ENCODE measurements around the gene THBD.

DNA sequence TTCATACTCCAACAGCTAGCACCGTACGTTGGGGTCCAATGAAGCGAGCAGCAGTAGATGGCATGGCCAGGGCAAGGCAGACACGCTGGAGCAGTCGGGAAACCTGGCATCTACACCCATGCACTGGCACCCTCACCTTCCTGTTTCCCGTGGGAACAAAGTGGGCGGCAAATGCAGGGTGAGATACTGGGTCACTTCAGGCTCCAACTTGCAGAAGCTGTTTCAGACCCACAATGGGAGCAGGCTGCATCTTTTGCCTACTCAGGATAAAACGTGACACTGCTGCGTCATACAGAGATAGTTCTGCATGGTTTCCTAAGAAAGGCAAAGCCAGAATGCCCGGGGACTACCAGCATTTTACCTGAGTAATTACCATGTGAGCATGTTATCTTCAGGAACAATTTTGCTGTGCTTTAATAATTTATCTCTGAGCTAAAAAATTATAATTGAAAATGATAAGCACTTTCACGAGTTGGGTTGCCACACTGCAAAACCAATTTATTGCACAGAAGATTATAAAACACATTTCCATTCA is 47.6 kb upstream of the THBD start:
- TF ChIP-seq EZH2 (IDR thresholded peaks at IDR 0.05; ENCODE audit: borderline replicate concordance), result no peak
- no peak for TF ChIP-seq CTCF (IDR thresholded peaks at IDR 0.05; ENCODE audit: poor library complexity)
- no peak for TF ChIP-seq EZH2phosphoT487 (IDR thresholded peaks at IDR 0.05; ENCODE audit: low read depth, severe bottlenecking, unreplicated experiment)
